Erythroblast (primary cell): Measurements from ENCODE around the gene HSPE1.

ENCODE experiments used
- GATA1 ChIP-seq: IDR thresholded peaks from 2 replicates; pipeline ENCODE4 v1.6.1; 2011; ENCODE audit warnings: low read depth, mild to moderate bottlenecking, control low read depth, low read length, moderate library complexity
- POLR2A ChIP-seq: IDR thresholded peaks from 2 replicates; pipeline ENCODE4 v1.6.1; 2011; ENCODE audit warnings: mild to moderate bottlenecking, low read length

DNA sequence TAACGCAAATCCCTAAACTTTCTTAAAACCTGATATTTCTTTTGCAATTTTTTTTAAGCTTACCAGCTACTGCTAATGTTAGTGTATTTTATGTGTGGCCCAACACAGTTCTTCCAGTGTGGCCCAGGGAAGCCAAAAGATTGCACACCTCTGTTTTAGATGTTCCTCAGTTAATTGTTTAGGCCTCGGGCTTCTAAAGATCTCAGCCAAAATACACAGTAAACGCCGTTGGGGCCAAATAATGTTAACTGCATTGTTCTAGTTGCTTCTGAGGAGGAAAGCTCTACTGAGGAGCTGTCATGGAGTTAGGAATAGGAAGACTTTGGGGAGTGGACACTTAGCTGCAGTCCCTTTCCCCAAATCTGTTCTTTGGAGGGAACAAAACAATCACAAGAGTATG lies 2.0 kb downstream of the HSPE1 start:
- TF ChIP-seq POLR2A (no peak), GATA1 (no peak)
